HG03469 (cell line): Measurements from ENCODE around the gene NLGN1.
A peak's percentile ranks its signal among the peaks of the same experiment; 100 is the strongest.
"Not testable (repeated sequence)": the region's sequence is repeated elsewhere in the genome, so short reads cannot be mapped to it uniquely, and the experiment has no call there.

Source experiments
- ATAC-seq: cut with Tn5 transposase; IDR thresholded peaks from one replicate; pipeline ENCODE4 v1.9.1; 2021; ENCODE audit warnings: mild to moderate bottlenecking, moderate library complexity, moderate number of reproducible peaks; ENCODE audit not compliant: unreplicated experiment

Gene NLGN1

DNA sequence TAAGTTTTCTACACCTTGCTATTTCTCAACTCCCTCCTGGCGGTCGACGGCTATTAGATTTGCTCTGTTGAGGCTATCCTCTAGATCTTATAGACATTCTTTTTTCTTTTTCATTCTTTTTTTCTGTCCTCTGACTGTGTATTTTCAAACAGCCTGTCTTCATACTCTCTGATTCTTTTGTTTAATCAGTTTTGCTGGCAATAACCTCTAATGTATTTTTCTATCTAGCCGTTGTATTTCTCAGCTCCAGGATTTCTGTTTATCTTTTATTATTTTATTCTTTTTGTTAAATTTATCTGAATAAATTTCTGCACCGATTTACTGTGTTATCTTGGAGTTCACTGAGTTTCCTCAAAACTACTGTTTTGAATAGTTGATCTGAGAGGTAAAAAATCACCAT lies 31.5 kb downstream of the NLGN1 start:
- ATAC-seq: no peak

GRCh38 chr3:173429527-173429926 lies 32.0 kb downstream of the NLGN1 start:
- ATAC-seq: no peak

DNA sequence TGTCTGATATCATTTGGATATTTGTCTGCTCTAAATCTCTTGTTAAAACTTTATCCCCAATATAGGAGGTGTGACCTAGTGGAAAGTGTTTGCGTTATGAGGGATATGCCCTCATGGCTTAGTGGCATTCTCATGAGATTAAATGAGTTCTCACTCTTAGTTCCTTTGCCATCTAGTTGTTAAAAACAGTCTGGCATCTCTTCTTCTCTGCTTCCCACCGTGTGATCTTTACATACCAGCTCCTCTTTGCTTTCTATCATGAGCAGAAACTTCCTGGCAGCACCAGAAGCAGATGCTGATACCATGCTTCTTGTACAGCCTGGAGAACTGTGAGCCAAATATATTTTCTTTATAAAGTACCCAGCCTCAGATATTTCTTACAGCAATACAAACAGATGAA lies 33.0 kb downstream of the NLGN1 start:
- ATAC-seq: no peak

DNA sequence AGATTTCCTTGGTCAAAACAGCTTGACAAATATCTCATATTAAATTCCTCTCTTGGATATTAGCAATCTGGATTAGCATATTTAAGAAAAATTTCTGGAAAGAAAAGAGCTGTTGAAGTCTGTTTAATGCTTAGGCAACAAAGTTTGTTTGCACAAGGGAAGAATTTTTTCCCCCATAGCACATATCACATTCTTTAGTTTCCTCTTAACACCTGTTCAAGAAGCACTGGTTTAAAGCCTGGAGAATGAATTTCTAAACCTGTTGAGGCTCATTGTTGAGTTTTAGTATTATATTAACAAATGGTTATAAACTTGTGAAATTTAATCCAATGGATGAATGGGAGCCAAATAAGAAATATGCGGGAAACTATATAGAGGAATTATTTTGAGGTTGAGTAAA lies 41.5 kb downstream of the NLGN1 start:
- ATAC-seq: no peak

GRCh38 chr3:173440514-173440913 lies 43.0 kb downstream of the NLGN1 start:
- ATAC-seq: no peak

GRCh38 chr3:173451561-173451960 lies 54.0 kb downstream of the NLGN1 start:
- ATAC-seq: not testable (repeated sequence)

DNA sequence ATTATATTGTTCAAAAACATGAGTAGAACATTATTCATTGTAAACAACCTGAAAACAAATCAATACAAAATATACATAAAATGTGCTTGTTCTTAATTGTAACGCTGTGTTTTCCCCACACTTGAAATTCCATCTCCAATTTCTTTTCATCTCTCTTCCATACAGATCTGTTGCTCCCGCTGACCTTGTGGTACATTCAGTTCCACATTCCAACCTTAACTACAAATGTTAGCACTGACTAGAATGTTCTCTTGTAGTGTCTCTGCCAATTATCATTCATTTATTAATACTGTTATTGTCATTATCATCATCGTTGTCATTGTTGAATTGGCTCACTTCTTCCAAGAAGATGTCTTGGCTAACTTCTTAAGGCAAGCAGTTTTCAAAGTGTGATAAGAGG lies 65.7 kb downstream of the NLGN1 start:
- no peak for ATAC-seq

DNA sequence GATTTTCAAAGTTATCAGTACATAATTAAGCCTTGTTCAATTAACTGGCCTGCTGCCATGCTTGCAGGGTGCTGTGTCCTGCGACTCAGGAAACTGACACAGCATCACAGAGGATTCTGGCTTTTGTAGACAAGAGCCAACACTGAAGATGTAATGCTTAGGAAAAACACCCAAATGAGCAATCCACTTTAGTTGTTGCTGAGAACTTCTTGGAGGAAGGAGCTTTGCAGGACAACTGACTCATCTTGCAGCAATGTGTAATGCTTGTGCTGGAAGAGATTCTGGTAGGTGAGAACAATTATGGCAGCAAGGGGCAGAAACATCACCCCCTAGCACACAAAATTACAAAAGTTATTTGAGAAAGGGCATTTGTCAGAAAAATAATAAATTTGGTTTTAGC lies 67.6 kb downstream of the NLGN1 start:
- ATAC-seq: no peak

GRCh38 chr3:173465898-173466678 lies 68.5 kb downstream of the NLGN1 start:
- no peak for ATAC-seq

DNA sequence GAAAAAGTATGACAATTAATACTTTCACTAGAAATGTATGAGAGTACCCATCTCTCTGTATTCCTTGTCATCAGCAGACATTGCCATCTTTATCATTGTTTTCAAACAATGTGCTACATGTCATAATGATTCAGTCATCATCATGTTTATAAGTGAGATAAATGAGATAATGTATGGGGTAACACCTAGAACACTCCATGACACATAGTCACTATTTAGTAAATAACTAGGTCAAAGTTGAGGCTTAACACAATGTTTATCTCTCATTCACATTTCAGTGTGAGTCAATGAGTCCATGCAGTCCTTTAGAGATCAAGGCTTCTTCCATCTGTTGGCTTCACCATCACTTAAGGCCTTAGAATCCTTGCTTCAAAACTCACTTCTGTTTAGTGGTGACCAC lies 70.0 kb downstream of the NLGN1 start:
- no peak for ATAC-seq

GRCh38 chr3:173473237-173473636 lies 75.7 kb downstream of the NLGN1 start:
- ATAC-seq: no peak

- ATAC-seq: no peak
Observed at GRCh38 chr3:173479301-173479700, 81.8 kb downstream of the NLGN1 start.

- ATAC-seq: no peak
Observed at GRCh38 chr3:173501931-173502489, 104.5 kb downstream of the NLGN1 start.

DNA sequence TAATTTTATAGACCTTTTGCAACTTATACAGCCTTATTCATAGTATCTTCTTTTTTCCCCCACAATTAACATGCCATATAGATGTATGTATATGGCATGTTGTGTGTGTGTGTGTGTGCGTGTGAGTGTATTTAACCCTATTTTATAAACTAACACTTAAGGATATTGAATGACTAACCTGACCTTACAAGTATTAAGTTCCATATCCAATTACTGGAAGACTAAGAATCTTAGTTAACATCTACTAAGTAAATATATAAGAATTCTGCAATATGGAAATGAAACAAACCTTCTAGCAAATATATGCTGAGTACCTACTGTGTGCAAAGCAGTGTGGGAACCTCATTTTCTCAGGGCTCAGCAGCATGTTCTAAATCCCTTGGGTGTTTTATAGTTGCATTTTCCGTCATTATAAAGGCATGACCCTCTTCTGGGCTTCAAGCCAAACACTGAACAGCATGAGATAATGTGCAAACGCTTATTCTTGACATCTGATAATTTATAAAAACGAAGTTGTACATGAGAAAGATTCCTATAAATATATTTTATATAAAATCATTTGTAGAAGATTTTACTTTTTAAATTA lies 105.5 kb downstream of the NLGN1 start:
- ATAC-seq: no peak

- no peak for ATAC-seq
Observed at GRCh38 chr3:173510565-173510964, 113.0 kb downstream of the NLGN1 start.

DNA sequence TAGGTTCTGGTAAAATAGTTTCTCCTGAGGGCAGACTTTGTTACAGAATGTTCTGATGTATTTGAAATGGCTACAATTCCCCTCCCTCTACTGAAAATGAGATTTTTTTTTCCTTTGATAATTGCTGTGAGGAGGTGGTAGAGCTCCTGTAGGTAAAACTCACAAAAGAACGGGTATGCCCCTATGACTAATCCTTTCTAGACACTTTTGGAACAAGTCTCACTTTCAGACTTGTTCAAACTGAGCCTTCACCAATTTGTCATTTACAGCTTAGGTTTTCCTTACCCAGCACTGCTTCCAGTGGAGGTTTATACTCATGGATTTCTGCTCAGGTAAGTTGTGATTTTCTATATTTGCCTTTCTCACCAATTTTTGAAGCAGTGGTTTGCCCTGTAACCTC lies 115.6 kb downstream of the NLGN1 start:
- ATAC-seq: no peak

GRCh38 chr3:173529062-173529711 lies 131.6 kb downstream of the NLGN1 start:
- peak; percentile 96 for ATAC-seq

DNA sequence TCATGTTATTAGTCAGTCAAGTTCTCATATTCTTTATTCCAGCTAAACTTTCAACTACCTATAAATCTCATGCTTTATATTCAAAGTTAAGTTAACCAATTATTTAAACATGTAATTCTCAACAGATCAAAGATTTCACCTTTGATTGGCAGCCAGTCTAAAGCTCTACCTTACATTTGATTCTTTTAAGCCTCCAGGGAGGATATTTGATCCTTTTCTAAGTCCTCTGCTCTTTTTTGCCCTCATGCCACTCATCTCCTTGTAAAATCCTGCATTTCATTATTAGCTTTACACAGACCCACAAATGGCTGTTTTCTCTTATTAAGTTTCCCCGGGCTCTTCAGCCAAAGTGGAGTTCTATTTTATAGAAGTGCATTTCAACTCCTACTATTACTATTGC lies 134.1 kb downstream of the NLGN1 start:
- ATAC-seq: no peak

- ATAC-seq: no peak
Observed at GRCh38 chr3:173538410-173538809, 140.9 kb downstream of the NLGN1 start.

DNA sequence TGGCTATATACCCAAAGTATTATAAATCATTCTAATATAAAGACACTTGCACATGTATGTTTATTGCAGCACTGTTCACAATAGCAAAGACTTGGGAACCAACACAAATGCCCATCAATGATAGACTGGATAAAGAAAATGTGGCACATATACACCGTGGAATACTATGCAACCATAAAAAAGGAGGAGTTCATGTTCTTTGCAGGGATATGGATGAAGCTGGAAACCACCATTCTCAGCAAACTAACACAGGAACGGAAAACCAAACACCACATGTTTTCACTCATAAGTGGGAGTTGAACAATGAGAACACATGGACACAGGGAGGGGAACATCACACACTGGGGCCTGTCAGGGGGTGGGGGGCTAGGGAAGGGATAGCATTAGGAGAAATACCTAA lies 148.0 kb downstream of the NLGN1 start:
- ATAC-seq: not testable (repeated sequence)

- ATAC-seq: no peak
Observed at GRCh38 chr3:173547070-173547469, 149.5 kb downstream of the NLGN1 start.

- no peak for ATAC-seq
Observed at GRCh38 chr3:173548261-173548660, 150.7 kb downstream of the NLGN1 start.
